HG02870 (cell line): Measurements from ENCODE around the gene ZBTB14.
A peak's percentile ranks its signal among the peaks of the same experiment; 100 is the strongest.

Source experiments
- ATAC-seq: cut with Tn5 transposase; IDR thresholded peaks from one replicate; pipeline ENCODE4 v1.9.1; 2021; ENCODE audit warnings: mild to moderate bottlenecking, moderate library complexity; ENCODE audit not compliant: unreplicated experiment

The ZBTB14 gene

GRCh38 chr18:5294457-5295230 lies 882 bp downstream of the ZBTB14 start:
- ATAC-seq = peak; percentile 20

- no peak for ATAC-seq
Observed at GRCh38 chr18:5294113-5294456, 1.4 kb downstream of the ZBTB14 start.

- no peak for ATAC-seq
Observed at GRCh38 chr18:5288517-5288935, 7.0 kb downstream of the ZBTB14 start.

GRCh38 chr18:5287854-5288253 lies 7.7 kb downstream of the ZBTB14 start:
- ATAC-seq = no peak

- no peak for ATAC-seq
Observed at GRCh38 chr18:5286525-5286924, 9.0 kb downstream of the ZBTB14 start.

- ATAC-seq = no peak
Observed at GRCh38 chr18:5285326-5285725, 10.2 kb downstream of the ZBTB14 start.

- ATAC-seq = no peak
Observed at GRCh38 chr18:5284808-5285207, 10.7 kb downstream of the ZBTB14 start.

GRCh38 chr18:5282770-5283169 lies 12.8 kb downstream of the ZBTB14 start:
- no peak for ATAC-seq

GRCh38 chr18:5276947-5277346 lies 18.6 kb downstream of the ZBTB14 start:
- ATAC-seq = no peak

GRCh38 chr18:5275872-5276271 lies 19.7 kb downstream of the ZBTB14 start:
- ATAC-seq = no peak

- ATAC-seq = no peak
Observed at GRCh38 chr18:5268874-5269273, 26.7 kb downstream of the ZBTB14 start.

- no peak for ATAC-seq
Observed at GRCh38 chr18:5266721-5267120, 28.8 kb downstream of the ZBTB14 start.

GRCh38 chr18:5253910-5254309 lies 41.6 kb downstream of the ZBTB14 start:
- no peak for ATAC-seq

- no peak for ATAC-seq
Observed at GRCh38 chr18:5251117-5251516, 44.4 kb downstream of the ZBTB14 start.

- ATAC-seq = no peak
Observed at GRCh38 chr18:5250603-5251002, 44.9 kb downstream of the ZBTB14 start.

GRCh38 chr18:5244941-5245340 lies 50.6 kb downstream of the ZBTB14 start:
- ATAC-seq = no peak

GRCh38 chr18:5239447-5239846 lies 56.1 kb downstream of the ZBTB14 start:
- no peak for ATAC-seq
